ENCODE data around the gene ZNF232.
"Not testable (repeated sequence)": the region's sequence is repeated elsewhere in the genome, so short reads cannot be mapped to it uniquely, and the experiment has no call there.

GRCh38 chr17:5142877-5143276 lies 31.2 kb upstream of the ZNF232 start:
- not testable (repeated sequence) for TF ChIP-seq EZH2phosphoT487 (IDR thresholded peaks at IDR 0.05; ENCODE audit: insufficient read depth, low read depth); EZH2 (IDR thresholded peaks at IDR 0.05; ENCODE audit: insufficient read depth, poor library complexity, severe bottlenecking)

Data from GM23248 (cell line).